HG03457 (cell line): ENCODE data around the gene SLC17A9.

ENCODE experiments used
- ATAC-seq: cut with Tn5 transposase; IDR thresholded peaks from one replicate; pipeline ENCODE4 v1.9.1; 2021; ENCODE audit warnings: moderate number of reproducible peaks; ENCODE audit not compliant: unreplicated experiment

SLC17A9 gene

DNA sequence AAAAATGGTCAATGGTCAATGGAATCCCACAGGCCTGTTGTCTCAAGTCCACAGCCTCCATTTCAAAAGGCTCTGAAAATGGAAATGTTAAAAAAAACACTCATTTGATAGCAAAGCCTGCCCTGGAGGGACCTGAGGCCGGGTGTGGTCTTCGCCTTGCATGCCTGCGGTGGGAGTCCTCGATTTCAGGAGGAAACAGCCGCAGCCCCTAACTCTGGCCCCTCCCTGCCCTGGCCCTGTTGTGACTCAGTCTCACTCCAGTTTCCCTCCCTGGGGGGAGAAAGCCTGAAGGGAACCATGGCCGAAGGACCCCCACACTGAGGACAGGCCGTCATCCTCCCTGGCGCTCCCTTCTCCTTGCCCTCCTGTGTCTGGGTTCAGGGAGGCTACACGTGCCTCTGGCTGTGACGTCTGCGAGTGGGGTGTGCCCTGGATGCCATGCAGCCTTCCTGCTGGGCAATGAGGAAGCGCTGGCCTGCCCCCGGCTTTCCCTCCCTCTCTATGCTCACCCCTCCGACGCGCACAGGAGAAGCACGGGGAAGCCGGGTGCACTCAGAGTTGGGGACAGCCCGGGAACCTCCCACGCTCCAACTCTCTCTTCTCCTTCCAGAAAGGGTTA, 45.0 kb downstream of the SLC17A9 start:
- ATAC-seq = no peak

DNA sequence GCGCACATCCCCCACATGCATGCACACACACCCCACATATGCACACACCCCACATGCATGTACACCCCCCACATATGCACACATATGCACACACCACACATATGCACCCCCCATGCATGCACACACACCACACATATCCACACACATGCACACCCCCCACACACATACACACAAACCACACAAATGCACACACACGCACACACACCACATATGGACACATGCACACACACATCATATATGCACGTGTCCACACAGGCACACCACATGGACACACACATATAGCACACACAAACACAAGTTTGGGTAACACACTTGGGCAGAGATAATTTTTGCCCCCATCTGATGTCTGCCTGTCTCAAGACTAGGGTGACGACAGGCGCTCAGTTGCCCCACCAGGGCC, 45.9 kb downstream of the SLC17A9 start:
- no peak for ATAC-seq

DNA sequence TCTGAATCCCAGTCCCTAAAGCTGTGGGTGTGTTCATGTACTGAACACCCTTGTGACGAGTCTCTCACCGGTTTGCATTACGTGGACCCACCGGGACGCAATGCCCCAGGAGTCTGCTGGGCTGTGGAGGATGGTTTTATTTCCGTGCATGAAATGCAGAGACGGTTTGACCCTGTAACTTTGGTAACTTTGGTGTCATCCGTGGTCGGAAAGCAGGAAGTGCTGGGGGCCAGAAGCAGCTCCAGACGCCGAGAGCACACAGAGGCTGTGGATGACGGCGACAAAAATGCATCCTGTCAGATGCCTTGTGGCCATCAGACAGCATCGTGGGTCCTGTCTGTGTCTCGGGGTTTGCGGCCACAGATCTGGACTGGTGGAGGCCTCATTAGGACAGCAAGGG, 47.1 kb downstream of the SLC17A9 start:
- no peak for ATAC-seq

DNA sequence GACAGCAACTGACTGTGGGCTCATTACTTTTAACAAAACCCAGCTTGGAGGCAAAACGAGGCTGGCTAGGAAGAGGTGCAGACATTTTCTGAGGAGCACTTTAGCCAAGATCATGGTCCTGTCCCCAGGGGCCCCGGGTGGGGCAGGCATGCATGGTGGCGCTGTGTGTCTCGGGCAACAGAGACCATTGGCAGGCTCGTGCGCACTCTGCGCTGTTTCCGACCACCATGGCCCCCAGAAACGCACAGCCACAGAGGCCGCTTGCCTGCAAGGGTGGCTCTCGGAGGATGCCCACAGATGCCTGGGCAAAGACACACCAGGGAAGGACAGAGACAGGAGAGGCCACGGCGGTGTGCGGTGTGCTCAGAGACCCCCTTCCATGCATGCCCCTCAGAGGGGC, 47.5 kb downstream of the SLC17A9 start:
- ATAC-seq = no peak

DNA sequence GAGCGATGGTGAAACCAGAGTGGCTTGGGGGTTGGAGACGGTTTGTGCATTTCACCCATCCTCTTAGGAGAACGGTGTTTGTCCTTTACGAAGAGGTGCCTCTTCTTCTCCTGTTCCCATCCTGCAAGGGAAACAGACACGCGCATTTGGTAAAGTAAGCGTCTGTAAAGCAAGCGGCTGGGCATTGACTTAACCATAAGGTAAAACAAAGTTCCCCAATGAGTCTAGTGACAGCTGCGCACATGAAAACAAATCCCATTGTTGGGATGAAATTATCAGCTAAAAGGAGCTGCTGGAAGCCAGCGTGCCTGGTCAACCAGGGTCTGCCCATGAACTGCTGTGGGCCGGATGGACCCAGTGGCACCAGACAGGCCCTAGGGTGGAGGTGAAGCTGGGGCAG, 48.4 kb downstream of the SLC17A9 start:
- no peak for ATAC-seq

DNA sequence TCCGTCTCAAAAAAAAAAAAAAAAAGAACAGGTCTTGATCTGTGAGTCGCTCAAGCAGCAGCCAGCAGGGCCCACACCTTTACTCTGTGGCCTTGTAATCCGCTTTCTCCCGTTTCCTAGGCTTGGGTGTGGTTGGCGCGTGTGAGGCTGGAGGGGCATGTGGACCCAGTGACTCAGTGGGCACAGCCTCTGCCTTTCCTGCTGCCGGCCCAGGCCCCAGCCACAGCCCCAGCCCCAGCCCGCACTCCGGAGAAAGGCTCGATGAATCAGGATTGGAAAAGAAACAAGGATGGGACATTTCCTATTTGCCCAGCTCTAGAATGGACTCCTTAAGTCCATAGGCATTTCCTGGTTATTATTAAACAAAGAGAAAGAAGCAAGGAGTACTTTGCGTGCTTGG, 50.0 kb downstream of the SLC17A9 start:
- no peak for ATAC-seq

DNA sequence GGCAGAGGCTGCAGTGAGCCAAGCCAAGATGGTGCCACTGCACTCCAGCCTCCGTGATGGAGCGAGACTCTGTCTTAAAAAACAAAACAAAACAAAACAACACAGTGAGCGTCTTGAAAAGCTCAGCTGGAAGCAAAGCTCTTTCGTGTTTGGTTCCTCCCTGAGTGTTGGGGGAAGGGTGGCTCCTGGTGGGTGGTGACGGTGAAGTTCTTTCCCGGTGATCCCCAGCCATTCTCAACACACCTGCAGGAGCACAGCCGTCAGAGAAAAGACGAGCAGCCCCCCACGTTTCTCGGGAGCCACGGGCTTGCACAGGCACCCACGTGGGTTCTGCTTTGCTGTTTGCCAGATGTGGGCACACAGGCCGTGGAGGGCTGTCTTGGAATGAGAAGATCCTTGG, 51.0 kb downstream of the SLC17A9 start:
- ATAC-seq = no peak

DNA sequence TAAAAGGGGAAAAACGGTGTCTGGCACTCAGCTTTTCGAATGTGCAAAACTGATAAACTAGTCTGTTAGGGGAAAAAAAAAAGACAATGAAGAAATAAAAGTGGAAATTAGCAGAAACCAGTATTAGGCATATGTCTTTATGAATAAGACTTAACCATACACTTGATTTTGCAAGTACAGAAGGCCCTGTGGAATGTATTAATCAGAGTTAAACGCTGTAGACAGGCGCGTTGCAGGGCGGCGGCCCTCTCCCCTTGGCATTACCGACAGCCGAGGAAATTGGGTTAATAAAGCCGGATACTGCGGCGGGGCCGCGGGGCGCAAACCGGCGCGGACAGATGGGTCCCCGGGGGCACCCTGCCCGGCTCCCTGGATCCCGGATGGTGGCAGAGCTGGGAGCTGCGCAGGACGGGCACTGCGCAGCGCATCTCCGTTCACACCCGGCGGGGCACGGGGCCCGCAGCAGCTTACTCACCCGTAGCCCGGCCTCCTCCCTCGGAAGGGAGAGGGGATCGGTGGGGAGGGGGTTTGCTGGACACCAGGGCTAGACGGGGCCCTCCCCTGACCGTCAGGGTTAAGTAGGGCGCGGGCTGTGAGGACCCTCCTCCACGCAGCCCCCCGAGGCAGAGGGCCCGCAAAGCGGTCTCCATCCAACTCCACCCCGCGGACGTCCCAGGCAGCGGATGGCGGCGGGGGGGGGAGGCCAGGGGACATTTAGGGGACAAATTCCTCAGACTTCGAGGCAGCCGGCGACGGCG, 52.3 kb downstream of the SLC17A9 start:
- no peak for ATAC-seq

DNA sequence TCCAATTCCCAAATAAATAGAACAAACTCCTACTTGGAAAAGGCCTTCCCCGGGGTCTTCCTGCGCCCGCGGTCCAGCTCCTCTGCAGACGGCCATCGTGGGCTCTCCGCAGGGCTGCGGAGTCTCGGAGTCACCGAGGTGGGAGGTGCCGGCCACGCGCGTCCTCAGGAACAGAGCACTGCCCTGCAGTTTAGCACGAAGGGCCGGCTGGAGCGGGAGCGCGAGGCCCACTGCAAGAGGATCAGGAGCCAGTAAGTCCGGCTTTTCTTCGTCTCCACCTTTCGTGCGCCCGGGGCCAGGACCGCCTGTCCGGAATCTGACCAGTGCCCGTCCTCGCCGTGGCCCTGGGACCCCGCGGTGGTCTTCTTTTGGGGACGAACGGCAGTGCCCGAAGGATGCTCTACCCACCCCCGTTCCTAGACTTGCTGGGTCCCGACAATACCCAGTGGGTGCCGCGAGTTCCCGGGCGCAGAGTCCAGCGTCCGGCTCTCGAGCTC, 52.9 kb downstream of the SLC17A9 start:
- no peak for ATAC-seq

DNA sequence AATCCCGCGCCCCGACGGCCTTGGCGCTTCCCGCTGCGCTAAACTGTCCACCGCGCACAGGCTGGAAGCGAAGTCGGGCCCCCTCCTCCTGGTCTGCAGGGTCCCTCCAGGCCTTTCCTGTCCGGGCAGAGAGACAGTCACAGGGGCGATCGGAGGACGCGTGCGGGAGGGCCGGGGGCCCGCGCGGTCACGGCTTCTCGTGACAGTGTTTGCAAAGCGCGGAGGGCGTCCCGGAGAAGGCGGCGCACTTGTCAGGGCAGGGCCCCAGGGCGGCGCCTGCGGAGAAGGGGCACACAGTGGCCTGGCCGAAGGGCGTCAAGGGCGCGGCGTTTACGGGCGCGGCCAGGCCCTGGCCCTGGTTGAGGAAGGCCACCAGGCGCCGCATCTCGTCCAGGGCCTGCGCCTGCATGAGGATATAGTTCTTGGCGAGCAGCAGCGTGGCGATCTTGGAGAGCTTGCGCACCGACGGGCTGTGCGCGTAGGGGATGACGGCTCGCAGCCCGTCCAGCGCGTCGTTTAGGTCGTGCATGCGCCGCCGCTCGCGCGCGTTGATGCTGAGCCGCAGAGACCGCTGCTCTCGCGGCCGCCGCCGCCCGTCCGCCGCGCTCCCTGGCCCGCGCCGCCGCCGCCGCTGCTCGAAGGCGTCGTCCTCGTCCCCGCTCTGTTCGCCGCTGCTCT, 53.5 kb downstream of the SLC17A9 start:
- no peak for ATAC-seq

DNA sequence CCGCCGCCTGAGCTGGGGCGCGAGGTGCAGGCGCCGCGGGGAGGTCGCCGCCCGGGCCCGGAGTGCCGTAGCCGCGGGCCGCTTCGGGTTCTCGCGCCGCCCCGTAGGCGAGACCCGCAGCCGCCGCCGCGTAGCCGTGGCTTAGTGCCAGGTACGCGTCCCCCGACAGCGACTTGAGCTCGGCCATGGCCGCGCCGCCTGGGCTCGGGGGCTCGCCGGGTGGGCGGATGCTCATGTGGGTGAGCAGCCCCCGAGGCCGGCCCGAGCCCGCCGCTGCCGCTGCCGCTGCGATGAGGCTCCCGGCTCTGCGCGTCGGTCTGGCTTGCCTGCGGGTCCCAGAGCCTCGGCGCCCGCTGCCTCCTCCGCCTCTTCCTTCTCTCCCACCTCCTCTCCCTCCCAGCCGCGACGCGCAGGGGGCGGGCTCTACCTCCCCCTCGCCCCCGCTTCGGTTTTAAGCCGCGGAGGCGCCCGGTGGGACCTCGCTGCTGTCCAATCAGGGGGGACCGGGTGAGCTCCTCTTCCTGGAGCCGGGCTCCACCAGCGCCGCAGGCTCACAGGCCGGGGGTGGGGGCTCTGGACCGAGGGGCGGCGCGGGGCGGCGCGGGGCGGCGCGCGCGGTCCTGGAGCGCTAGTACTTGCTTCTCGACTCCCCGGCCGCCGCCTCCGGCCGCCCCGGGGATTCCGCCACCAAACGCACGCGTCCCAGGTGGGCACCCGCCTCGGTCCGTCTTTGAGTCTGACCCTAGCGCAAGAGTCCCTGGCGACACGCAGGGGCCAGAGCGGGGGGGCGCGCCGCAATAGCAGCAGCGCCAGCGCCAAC, 54.2 kb downstream of the SLC17A9 start, which contains the start of gene BHLHE23:
BHLHE23 (minus strand) TSS at position 425 of the 820 bp plus-strand sequence; CDS start at position 235, 190 bp downstream.
- ATAC-seq = no peak

DNA sequence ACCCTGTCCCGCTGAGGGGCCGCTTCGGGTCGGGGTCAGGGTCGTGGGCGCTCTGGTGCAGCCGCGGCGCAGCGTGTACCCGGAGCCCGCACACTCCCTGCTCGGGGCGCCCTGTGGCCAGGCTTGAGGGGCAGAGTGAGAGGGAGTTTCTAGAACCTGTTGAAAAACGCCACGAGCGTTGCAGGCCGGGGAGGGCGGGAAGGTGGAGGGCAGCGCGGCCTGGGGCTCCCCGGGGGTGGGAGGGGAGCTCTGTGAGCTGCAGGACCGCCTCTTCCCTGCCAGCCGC, 54.8 kb downstream of the SLC17A9 start:
- ATAC-seq = no peak

DNA sequence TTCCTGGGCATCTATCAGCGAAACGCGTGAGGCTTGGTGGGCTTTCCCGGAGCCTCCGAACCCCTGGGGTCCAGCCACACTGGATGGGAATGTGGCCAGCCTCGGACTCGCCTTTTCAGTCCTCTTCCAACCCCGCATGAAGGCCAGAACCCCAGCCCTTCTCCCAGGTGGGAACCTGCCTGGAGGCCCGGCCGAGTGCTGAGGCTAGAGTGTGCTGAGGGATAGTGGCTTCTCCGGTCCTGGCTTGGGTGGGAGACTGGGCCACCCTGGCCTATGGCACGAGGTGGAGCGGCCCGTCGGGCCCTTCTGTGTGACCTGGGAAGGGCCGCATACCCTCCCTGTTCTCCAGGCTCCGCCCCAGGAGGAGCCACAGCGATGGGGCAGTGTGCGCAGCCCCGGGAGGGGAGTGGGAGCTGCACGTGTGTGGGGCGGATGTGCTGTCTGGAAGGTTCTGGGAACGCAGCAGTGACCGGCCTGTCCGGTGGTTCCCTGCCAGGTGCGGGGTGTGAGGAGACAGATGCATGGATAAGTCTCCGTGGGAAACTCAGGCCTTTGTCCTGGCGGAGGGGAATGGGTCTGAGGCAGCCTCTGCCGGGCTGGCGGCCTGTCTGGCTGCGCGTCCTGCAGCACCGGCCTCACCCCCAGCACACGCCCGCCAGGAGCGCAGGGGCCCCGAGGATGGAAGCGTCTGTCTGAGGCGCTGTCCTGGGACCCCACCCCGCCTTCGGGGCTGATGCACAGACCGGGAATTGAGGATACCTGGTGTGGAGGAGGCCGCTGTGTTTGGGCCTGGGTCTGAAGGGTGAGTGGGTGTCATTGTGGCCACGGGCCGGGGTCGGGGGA, 55.4 kb downstream of the SLC17A9 start:
- no peak for ATAC-seq

DNA sequence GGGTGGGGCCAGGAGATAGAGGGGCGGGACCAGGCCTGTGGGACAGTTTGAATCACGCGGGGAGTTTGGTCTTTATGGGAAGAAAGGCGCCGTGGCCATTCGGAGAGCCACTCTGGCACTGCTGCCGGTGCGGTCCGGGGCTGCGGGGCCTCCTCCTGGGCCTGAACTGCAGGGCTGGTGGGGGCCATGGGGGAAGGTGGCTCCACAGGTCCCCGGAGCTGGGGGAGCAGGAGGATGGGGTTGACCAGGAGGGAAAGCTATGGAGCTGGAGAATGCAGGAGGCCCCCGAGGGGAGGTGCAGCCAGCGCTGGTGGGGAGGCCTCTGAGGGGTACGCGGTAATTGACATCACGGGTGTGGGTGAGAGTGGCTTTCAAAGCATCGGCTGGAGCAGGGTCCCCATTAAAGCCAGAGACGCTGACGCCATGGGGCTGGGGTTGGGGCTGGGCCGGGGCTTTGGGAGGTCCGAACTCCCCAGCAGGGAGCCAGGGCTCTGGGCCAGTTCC, 56.1 kb downstream of the SLC17A9 start:
- ATAC-seq = no peak

DNA sequence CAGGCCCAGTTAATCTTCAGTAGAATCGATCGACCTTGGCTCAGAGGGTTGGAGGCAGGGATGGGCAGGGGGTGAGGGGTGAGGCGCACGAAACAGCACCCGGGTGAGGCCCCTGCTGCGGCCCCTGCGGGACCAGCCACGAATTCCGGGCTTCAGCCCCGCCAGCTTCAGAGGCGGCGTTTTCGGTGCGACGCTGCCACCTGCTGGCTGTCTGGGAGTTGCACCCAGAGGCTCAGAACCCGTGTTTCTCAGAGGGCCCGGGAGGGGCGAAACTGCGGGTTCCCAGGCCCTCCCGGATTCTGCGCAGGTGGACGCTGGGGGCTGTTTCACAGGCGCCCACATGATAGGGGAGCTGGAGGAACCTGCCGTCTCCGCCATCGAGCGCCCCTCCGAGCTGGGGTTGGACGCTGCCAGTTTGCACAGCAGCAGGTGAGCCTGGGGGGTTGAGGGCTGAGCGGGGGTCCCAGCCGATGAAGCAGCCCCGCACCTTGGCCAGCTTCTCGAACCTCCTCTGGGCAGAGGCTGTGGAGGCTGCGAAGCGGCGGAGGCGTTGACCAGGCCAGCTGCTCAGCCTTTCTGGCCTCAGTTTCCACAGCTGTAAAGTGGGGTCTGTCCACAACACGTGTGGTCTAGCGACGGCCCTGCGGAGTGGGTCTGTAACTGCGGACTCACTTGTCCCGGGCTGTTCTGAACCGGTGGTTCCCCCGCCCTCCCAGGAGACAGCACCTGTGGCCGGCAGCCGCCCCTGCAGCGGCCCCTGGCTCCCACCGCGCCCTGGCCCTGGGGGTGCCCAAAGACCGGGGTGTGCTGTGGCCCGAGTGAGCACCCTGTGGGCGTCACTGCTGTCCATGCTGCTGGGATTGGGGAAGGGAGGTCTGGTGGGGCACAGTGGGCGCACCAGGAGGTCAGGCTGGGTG, 56.8 kb downstream of the SLC17A9 start:
- ATAC-seq = peak; percentile 31

DNA sequence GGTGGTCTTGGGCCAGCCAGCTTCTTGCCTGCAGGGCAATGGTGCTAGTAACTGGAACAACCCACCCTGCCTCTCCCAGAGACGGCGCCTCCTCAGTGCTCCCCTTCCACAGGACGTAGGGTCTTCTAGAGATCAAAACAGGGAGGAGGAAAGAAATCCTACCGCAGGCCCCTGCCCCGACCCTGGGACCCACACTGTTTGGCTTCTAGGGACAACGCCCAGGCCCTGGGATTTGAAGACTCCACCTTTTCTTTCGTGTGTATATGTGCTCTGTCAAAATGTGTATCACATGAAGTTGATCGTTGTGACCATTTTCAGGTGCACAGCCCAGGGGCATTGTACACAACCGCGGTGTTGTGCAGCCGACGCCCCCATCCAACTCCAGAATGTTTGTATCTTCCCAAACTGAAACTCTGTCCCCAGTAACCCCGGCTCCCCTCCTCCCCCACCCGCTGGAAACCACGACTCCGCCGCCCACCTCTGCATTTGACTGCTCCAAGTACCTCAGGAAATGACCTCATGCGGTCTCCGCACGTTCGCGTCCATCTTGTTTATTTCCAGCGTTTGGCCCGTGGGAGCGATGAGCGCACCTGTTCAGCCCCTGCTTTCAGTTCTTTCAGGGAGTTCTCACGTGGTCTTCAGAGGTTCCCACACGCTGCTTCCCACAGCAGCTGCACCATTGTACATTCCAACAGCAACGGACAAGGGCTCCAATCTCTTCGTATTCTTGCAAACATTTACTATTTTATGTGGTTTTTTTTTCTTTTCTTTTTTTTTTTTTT, 57.7 kb downstream of the SLC17A9 start:
- ATAC-seq = peak; percentile 36

DNA sequence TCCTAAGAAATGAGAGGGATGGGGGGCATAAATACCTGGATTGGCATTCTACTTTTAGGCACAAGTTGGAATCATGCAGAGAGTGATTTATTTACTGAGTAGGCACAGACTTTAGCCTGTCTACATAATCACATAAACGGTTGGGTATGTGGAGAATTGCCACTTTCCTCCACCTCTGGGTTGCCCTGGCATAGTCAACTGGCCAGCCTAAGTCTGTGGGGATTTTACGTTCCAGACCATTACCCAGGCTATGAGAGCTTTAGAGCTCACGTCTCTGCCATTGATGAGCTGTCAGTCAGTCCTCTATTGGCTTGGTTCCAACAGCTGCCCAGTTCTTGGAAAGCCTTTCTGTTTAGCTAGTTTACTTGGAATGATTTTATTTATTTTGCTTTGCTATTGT, 59.3 kb downstream of the SLC17A9 start:
- ATAC-seq = no peak

DNA sequence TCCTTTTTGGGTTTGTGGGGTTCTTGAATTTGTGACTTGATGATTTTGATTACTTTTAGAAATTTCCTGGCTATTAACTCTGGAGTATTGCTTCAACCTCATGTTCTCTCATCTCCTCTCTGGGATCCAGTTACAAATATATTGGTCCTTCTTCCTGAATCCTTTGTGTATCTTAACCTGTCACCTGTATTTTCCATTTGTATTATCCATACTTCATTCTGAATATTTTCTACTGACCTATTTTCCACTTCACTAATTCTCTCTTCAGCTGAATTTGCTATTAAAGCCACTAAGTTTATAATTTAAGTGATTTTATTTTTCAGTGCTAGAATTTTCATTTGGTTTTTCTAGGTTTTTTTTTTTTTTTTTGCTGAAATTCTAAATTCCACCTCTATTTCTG, 60.7 kb downstream of the SLC17A9 start:
- no peak for ATAC-seq
